Measurements from ENCODE around the gene ANXA7.
"Not testable (repeated sequence)": the region's sequence is repeated elsewhere in the genome, so short reads cannot be mapped to it uniquely, and the experiment has no call there.

The ANXA7 gene

DNA sequence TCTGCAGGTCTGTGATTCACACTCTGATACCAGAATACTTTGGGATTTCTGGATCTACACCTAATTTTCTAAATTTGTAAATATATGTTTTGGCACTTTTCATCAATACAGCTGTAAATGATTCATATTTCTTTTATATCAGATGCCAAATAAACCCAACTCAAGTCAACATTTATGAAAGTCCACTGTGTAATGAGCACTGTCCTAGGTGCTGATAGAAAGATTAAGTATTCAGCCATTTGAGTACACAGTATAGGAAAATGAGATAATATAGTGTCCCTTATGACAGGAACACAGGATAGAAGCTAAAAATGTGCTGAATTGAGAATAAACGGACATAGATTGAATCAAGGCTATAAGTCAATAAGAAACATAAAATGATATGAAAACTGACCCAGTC lies 6.4 kb downstream of the ANXA7 start:
- DNase-seq (ENCODE audit: low spot score), result no peak

DNA sequence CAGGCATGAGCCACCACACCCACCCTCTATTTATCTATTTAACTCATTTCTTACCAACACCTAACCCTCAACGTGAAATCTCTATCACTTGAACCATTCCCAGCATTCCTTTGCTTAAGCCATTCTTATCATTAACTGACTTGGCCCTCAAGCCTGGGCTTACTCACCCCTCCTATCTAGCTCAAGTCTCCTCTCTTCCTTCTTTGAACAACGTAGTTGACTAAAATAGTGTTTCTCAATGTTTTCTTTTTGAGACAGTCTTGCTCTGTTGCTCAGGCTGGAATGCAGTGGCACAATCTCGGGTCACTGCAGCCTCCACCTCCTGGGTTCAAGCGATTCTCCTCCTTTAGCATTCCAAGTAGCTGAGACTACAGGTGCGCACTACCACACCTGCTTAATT lies 7.0 kb downstream of the ANXA7 start:
- DNase-seq (ENCODE audit: low spot score), result no peak

DNA sequence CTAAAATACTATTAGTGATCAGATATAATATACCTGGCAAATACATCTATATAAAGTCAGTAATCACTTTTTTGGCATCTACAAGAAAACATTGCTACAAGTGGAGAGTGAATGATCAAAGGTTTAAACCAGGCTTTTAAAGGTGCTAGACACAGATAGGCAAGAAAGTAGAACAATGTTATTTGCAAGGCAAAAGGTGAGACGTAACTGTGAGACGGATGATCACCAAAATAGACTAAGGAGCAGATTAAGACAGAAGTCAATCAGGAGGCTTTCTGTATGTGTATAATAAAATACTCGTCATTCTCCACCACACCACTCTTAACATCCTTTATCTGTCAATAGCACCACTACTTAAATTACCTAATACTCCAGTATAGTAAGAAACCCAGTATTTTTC lies 8.3 kb downstream of the ANXA7 start:
- no peak for DNase-seq (ENCODE audit: low spot score)

DNA sequence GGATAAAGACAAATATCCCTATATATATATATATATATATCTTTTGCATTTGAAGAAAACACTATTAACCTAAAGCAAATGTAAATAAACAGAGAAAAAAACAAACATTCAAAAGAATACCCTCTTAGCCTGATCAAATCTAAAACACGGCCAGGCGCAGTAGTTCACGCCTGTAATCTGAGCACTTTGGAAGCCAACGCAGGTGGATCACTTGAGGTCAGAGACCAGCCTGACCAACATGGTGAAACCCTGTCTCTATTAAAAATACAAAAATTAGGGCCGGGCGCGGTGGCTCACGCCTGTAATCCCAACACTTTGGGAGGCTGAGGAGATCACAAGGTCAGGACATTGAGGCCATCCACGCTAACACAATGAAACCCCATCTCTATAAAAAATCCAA lies 9.2 kb downstream of the ANXA7 start:
- no peak for DNase-seq (ENCODE audit: low spot score)

DNA sequence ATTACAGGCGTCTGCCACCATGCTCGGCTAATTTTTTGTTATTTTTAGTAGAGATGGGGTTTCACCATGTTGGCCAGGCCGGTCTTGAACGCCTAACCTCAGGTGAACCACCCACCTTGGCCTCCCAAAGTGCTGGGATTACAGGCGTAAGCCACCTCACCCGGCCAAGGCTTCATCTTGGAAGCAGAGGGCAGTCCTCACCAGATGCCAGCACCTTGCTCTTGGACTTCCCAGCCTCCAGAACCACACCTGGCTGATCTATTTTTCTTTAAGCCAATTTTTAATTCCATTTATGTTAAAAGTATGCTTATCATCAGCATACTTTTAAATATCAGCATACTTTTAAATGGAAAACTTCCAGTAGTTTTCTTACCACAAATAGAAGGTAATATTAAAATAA lies 12.2 kb downstream of the ANXA7 start:
- no peak for DNase-seq (ENCODE audit: low spot score)

DNA sequence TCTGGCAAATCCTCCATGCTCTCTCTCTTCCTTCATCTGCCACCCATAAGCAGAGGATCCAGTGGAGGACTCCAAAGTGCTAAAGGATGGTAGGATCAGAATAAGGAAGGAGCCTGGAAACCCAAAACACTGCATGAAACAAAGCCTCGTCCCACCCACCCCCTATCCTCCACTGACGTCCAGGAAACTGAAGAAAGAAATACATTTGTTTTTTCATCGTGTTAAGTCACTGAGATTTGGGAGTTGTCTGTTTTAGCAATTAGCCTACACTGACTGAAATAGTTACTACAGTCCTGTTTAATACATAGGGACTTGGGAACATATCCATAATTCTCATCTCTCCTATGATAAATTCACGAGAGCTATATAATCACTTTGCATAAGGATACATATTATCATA lies 14.8 kb downstream of the ANXA7 start:
- no peak for DNase-seq (ENCODE audit: low spot score)

DNA sequence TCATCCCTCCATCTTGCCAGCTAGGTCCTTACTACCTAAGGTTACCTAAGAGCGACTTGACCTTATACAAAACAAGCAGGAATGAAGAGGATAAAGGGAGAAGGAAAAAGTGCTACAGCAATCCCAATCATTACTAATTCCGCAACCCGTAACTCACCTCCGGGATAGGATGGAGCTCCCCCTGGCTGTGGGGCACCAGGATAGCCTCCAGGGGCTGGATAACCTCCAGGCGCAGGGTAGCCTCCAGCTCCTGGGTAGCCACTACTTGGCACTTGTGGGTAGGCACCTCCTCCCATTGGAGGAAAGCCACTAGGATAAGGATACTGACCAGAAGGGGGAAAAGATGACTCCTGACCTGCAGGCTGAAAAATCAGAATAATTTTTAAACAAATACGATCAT lies 15.8 kb downstream of the ANXA7 start:
- DNase-seq (ENCODE audit: low spot score), result peak; percentile 23

DNA sequence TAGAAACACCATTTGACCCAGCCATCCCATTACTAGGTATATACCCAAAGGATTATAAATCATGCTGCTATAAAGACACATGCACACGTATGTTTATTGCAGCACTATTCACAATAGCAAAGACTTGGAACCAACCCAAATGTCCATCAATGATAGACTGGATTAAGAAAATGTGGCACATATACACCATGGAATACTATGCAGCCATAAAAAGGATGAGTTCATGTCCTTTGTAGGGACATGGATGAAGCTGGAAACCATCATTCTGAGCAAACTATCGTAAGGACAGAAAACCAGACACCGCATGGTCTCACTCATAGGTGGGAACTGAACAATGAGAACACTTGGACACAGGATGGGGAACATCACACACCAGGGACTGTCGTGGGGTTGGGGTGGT lies 19.5 kb downstream of the ANXA7 start:
- not testable (repeated sequence) for DNase-seq (ENCODE audit: low spot score)

DNA sequence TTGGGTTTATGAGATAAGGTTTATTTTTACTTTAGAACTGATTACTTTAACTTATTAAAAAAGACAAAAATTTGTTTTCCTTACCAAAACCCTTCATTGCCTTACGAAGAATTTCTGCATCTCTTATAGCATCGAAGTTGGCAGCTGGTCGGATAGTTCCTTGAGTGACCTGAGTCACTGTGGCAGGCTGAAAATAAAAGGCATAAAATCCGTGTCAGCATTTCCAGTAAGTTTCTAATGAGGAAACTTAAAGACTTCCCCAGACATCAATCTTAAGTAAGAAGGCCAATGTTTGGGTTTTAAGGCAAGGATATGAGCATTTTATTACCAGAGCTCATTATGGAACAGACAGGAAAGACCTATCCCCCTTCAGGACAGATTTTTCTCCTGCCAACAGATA lies 25.6 kb downstream of the ANXA7 start:
- DNase-seq (ENCODE audit: low spot score), result no peak

DNA sequence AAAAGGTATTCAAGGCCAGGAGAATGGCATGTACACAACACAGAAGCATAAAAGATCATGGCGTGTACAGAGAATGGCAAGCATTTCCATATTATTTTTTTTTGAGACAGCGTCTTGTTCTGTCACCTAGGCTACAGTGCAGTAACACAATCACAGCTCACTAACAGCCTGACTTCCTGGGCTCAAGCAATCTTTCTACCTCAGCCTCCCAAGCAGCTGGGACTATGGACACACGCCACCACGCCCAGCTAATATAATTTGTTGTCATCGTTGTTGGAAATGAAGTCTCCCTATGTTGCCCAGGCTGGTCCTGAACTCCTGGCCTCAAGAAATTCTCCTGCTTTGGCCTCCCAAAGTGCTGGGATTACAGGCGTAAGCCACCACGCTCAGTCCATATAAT lies 27.3 kb downstream of the ANXA7 start:
- no peak for DNase-seq (ENCODE audit: low spot score)

DNA sequence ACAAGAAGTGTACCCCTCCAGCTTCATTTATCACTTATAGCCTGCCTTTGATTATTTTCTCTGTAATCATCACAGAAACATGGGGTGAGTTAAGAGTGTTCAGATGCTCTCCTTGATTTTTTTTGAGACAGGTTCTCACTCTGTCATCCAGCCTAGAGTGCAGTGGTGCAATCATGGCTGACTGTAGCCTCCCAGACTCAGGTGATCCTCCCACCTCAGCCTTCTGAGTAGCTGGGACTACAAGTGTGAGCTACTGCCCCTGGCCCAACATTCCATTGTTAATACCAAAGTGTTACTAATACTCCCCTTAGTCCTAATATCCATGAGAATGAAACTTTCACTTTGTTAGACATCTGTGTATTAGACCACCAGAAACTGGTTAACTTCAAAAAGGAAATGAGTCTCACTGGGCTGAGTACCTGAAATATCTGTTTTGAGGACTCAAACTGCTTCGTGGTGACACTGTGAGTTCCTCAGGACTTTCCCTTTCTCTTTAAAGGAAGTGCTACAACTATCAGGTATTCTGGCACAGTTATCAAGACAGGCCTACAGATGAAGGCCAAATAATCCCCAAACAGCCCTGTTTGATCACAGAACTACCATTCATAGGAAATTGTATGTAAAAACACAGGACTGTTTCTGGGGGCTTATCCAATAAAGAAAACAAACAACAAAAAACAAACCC lies 34.7 kb downstream of the ANXA7 start:
- no peak for DNase-seq (ENCODE audit: low spot score)

DNA sequence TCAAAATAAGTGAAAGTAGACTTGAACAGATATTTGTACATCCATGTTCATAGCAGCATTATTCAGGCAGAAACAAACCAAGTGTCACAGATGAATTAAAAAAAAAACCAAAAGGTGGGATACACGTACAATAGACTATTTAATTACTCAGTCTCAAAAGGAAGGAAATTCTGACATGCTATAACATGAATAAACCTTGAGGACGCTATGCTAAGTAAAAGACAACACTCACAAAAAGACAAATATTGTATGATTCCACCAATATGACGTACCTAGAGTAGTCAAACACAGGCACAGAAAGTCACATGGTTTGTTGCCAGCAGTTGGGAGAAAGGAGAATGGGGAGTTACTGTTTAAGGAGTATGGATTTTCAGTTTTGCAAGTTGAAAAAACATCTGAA lies 37.2 kb downstream of the ANXA7 start:
- no peak for DNase-seq (ENCODE audit: low spot score)

DNA sequence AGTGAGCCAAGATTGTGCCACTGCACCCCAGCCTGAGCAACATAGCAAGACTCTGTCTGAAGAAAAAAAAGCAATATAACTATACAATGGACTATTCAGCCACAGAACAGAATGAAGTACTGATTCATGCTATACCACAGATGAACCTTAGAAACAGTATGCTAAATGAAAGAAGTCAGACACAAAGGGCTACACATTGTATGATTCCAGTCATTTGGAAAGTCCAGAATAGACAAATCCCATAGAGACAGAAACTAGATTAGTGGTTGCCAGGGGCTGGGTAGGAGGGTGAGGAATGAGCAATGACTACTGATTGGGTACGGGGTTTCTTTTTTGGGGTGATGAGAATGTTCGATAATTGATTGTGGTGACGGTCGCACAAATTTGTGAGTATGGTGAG lies 45.6 kb downstream of the ANXA7 start:
- no peak for DNase-seq (ENCODE audit: low spot score)

DNA sequence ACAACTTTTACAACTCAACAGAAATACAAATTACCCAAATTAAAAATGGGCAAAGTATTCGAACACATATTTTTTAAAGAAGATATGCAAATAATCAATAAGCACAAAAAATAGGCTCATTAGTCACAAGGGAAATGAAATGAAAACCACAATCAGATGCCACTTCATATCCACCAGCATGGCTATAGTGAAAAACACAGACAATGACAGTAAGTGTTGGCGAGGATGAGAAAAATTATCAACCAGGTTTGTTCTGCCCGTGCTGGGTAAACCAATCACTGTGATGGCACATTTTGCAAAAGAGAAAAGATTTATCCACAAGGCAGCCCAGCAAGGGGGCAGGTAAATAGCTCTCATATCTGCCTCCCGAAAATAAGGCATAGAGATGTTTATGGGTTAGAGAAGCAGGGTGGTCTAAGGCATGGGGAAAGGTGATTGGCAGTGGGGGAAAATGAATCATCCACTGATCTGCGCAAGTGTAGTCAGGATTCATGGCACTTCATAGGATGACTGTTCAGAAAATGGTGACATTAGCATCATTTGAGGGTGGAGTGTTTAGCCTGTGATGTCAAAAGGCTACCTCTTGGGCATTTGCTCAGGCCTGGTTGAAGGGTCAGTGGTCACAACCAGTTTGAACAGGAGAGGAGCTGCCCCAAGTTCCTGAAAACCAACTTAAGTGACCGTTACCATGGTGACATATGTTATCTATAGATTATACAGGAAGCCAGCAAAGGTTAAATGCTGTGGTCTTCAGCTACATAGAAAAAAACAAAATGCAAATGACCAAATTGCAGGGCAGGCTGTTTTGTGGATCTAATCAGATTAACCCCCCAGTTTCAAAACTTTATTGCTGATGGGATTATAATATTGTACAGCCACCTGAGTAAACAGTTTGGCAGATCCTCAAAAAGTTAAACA lies 47.2 kb downstream of the ANXA7 start:
- DNase-seq (ENCODE audit: low spot score), result no peak

DNA sequence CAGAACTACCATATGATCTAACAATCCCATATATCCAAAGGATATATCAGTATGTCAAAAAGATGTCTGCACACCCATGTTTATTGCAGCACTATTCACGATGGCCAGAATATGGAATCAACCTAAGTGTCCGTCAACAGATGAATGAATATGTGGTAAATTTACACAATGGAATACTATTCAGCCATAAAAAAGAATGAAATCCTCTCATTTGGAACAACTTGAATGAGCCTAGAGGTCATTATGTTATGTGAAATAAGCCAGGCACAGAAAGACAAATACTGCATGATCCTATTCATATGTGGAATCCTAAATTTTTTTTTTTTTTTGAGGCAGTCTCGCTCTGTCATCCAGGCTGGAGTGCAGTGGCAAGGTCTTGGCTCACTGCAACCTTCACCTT lies 48.9 kb downstream of the ANXA7 start:
- DNase-seq (ENCODE audit: low spot score), result no peak

DNA sequence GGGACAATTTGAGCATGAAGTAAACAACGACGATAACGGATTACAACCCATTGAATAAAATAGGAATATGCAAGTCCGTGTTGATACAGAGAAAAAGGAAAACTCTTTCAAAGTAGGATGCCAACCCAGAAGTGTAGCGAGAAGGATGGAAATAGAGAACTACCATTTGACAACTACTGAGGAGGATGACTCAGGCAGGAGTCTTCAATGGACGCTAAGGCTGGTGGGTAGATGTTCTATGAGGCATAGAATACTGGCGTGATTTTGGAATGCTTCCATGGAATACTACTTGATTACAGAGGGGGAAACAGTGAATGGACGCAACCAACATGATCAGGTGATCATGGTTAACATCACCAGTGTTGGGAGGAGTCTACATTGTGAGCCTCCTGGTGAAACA lies 54.4 kb downstream of the ANXA7 start:
- DNase-seq (ENCODE audit: low spot score), result no peak

DNA sequence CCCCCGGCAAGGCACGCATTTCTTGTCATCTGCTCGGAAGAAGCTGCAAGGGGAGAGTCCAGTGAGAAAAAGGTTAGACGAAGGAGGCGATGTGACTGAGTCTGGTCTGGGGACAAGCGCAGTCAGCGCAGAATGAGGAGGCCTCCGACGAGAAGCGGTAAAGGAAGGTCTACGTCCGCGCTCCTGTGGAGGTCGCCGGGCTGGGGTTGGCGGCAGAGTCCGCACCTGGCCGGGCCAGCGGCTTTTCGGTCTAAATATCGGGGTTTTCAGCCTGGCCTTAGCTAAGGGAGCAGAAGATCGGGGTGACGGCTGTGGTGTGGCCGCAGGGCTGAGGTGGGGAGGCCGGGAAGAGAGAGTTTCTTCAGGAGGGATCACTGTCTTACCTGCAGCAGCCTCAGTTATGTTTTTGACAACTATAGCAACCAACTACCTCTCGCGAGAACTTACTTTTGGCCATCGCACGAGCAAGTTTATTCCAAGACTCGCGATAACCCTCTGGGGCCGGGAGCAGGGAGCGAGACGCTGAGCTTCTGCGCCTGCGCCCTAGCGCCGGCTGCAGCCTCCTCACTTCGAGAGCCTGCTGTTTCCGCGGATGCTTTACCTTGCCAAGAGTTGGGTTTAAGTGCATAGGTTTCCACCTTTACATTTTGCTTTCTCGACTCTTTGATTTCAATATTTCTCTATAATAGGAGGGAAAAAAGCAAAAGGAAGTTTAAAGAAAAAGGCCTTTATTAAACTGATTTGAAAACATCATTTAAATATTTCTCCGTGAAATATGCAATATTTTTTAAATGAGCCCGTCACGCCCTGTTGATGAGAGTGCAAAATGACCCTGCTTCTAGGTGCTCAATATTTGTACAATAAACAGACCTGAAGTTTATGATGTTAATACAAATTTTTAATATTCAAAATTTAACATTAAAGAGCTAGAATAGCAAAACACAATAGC lies 55.3 kb downstream of the ANXA7 start, which contains the start of gene CFAP70:
CFAP70 (minus strand) TSS at position 534 of the 949 bp plus-strand sequence. CDS start 4,068 bp downstream, outside the sequence.
- peak; percentile 92 for DNase-seq (ENCODE audit: low spot score)

DNA sequence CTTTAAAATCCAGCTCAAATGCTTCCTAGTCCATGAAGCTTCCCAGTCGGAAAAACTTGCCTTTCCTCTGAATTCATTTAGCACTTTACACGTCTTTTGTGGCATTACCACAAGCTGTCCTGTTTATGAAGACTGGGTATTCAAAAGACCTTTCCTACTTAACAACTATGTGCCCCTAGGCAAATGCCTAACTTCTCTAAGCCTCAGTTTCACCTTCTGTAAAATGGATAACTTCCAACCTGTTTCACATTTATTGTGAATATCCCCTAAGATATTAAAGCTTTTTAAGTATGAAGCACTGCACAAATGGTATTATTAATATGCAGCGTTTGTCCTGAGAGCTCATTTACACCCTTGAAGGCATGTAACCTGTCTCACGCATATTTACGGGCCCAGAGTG lies 56.0 kb downstream of the ANXA7 start:
- no peak for DNase-seq (ENCODE audit: low spot score)

DNA sequence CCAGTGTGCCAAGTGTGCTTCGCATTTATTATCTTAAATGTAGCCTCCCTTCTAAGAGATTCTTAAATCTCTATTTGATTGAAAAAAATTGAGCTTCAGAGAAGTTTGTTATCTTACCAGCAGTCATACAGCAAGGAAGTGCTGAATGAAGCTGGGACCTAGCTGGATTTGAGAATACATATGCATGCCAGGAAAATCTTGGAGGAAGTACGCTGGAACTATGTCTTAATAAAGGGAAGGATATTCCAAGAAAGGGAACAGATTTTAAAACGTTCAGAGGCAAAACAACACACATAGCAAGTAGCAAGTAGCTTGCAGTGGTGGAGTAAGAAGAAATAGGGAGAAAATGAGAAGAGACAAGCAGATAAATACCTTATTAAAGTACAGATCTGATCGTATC lies 56.7 kb downstream of the ANXA7 start:
- no peak for DNase-seq (ENCODE audit: low spot score)

DNA sequence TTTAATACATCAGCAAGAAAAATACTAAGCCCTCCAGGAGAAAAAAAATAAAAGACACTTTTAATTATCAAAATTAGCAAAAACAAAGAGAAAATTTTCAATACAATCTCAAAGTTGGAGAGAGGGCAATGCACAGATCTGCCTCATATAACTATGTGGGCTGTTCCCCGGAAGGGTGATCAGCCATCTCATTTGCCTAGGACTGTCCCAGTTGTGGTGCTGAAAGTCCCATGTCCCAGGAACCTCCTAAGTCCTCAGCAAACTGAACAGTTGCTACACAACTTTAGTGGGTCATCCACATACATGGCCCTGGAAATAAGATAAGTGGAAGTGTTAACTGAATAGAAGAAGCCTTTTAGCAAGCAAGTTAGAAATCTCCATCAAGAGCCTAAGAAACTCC lies 69.6 kb downstream of the ANXA7 start:
- DNase-seq (ENCODE audit: low spot score), result no peak

DNA sequence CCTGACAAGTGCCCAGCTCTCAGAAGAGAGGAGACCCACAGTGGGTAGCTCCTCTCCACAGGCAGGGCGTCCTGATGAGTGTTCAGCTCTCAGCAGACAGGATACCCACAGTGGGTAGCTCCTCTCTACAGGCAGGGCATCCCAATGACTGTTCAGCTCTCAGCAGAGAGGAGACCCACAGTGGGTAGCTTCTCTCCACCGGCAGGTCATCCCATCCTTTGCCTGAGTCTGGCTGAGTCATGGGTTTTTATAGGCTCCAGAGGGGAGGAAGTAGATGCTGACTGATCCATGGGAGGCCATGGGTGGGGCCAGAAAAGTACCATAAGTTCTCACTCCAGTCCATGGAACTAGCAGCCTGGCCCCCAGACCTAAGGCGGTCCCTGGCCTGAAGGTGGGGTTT lies 73.7 kb downstream of the ANXA7 start:
- no peak for DNase-seq (ENCODE audit: low spot score)

DNA sequence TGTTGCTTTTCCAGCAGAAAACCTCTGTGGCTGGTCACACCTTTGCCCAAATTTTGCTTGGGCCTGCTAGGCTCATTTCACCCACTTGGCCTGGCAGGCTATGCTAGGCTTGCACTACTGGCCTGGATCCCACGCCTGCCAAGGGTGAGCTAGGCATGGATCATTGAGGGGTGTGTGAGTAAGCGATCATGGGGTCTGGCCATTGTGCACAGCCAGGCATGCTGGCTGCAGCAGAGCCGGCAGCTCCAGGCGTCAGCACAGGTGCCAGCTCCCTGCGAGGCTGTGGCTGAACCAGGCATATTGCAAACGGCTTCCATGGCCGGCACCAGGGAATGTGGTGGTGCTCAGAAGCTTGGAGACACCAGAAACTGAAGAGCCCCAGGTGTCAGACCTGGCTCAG lies 74.4 kb downstream of the ANXA7 start:
- DNase-seq (ENCODE audit: low spot score), result no peak
